ENCODE data around the gene DRC3. TPM values are rescaled to one million over a fixed set of nuclear protein-coding genes. Genes with fewer than 3 reads are reported as not detected.

Gene DRC3
- total RNA-seq, 1 experiment from 2014 or later = 2.3 TPM

DNA sequence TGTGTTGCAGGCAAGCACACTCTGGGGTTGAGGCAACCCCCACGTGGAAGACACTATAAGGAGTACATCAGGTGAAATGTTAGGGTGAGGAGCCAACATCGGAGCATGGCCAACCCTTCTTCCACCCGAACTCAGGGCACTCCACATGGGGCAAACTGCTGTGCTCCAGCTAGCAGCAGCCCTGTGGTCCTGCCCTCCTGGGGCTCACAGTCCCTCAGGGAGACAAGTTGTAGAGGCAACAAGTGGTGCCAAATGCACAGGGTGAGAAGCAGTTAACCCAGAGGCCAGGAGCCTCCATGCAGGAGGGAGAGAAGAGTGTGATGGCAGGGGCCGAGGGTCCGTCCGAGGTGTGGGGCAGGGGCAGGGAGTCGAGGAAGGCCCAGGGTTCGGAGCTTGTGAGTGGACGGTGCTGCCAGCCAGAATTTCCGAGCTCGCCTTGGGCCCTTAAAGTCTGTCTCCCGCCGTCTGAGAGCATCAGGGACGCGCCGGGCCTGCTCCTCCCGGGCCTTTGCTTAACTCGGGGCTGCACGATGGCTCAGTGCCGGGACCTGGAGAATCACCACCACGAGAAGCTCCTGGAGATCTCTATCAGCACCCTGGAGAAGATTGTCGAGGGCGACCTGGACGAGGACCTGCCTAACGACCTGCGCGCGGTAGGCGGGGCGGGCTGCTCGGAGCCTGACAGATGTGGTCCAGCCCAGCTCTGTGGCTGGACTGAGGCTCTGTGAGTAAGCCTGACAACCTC is 34.0 kb downstream of the DRC3 start:
- CTCF ChIA-PET = interaction anchor here (0.8 to 1.1 kb wide), 2 partner anchors 11 to 26 kb away, joined by 3 to 4 read pairs; no protein-coding TSS in a partner anchor
- intact Hi-C loops (cut with micrococcal nuclease) = no loop called here
- H3K9me3 Mint-ChIP-seq (ENCODE audit: unreplicated experiment) = no peaks in the 10 kb centered on the region
- BruUV-seq (replicated peaks) = no TSS peak
- no peak for DNase-seq (ENCODE audit: unreplicated experiment)
- H3K4me3 Mint-ChIP-seq (ENCODE audit: unreplicated experiment) = no peak overlapping the region
- H3K36me3 Mint-ChIP-seq (ENCODE audit: insufficient read depth, unreplicated experiment) = peaks cover 5% of the 10 kb centered on the region
- TF ChIP-seq, protein P1, sequence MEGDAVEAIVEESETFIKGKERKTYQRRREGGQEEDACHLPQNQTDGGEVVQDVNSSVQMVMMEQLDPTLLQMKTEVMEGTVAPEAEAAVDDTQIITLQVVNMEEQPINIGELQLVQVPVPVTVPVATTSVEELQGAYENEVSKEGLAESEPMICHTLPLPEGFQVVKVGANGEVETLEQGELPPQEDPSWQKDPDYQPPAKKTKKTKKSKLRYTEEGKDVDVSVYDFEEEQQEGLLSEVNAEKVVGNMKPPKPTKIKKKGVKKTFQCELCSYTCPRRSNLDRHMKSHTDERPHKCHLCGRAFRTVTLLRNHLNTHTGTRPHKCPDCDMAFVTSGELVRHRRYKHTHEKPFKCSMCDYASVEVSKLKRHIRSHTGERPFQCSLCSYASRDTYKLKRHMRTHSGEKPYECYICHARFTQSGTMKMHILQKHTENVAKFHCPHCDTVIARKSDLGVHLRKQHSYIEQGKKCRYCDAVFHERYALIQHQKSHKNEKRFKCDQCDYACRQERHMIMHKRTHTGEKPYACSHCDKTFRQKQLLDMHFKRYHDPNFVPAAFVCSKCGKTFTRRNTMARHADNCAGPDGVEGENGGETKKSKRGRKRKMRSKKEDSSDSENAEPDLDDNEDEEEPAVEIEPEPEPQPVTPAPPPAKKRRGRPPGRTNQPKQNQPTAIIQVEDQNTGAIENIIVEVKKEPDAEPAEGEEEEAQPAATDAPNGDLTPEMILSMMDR (IDR thresholded peaks at IDR 0.05; ENCODE audit: unreplicated experiment) = no peak
- POLR2A ChIA-PET = interaction anchor here (0.8 to 1.2 kb wide), 2 partner anchors 13 to 19 kb away, joined by 3 to 5 read pairs; no protein-coding TSS in a partner anchor
- H3K27me3 Mint-ChIP-seq (ENCODE audit: insufficient read depth, unreplicated experiment) = no peaks in the 10 kb centered on the region
- H3K4me1 Mint-ChIP-seq (ENCODE audit: insufficient read depth, unreplicated experiment) = no peaks in the 10 kb centered on the region
- no peak overlapping the region for H3K27ac Mint-ChIP-seq (ENCODE audit: low read depth, unreplicated experiment)

DNA sequence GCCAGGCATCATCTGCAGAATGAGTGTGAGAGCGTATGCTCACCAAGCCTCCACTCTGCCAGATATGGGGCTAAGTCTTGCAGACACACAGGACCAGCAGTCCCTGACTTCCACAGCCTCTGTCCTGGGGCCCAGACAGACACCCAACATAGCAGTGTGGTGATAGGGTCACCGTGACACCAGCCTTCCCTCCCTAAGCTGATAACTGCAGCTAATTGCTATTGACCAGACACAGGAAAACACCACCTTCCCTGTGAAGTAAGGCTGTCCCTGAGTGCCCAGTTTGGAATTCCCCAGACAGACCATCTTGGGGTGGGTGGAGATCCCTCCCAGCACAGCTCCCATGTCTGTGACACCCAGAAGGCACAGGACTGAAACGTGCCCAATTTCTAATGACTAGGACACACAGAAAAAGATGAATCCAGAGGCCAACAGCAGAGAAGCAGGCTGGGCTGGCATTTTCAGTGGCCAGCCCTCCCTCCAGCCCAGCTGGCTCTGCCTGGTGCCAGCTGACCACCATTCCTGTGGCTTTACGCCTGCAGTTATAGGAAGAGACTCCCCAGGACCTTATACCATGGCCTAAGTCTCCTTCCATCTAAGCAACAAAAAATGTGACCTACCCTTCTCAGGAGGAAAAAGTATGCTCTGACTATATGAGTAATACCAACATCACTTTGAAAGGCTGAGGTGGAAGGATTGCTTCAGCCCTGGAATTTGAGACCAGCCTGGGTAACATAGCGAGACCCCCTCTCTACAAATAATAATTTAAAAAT is 36.0 kb downstream of the DRC3 start:
- no peak for DNase-seq (ENCODE audit: unreplicated experiment)
- no TSS peak for BruUV-seq (replicated peaks)

DNA sequence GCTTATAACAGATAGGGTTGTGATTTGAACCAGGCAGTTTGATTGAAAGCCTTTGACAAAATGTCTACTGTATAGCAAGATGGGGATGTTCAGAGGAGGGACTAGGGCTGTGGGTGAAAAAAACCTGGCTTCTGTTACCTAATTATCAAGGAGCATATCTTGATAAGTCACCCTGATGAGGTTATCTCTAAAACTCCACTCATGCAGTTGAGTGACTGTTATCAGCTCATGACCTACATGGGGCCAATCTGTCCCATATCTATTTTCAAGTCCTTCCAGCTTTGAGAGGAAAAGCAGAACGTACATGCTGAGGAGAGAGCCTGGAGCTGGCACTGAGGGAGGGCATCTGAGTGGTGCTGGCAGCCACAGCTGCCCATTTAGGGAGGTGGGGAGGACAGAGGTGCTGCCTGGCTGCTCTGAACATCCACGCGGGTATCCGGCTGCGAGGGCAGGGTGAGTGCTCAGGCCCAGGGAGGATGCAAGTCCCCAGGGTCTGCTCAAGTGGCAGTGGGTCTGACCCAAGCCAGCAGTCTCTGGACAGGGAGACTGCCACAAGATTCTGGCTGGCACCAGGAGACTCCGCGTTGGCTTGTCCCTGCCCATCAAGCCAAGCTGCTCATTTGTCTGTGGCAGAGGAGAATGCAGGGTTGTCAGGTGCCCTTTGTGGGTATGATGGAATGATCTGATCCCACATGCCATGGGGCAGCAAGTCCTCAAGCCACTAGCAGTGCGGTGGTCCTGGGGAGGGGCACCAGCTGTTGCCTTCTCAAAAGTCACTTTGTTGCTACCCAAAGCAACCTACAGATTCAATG is 37.2 kb downstream of the DRC3 start:
- ChIA-PET POLR2A (no interaction called here), CTCF (no interaction called here)
- Mint-ChIP-seq H3K4me3 (ENCODE audit: unreplicated experiment) (no peak overlapping the region), H3K27me3 (ENCODE audit: insufficient read depth, unreplicated experiment) (no peaks in the 10 kb centered on the region), H3K36me3 (ENCODE audit: insufficient read depth, unreplicated experiment) (peaks cover 5% of the 10 kb centered on the region), H3K4me1 (ENCODE audit: insufficient read depth, unreplicated experiment) (no peaks in the 10 kb centered on the region), H3K9me3 (ENCODE audit: unreplicated experiment) (no peaks in the 10 kb centered on the region), H3K27ac (ENCODE audit: low read depth, unreplicated experiment) (no peak overlapping the region)
- no peak for DNase-seq (ENCODE audit: unreplicated experiment)
- intact Hi-C loops (cut with micrococcal nuclease) = no loop called here
- TF ChIP-seq, protein P1 (IDR thresholded peaks at IDR 0.05; ENCODE audit: unreplicated experiment) = no peak
- BruUV-seq (replicated peaks) = no TSS peak

More for the DNA sequence above, 36.0 kb downstream of the DRC3 start:
- TF ChIP-seq, protein P1 (IDR thresholded peaks at IDR 0.05; ENCODE audit: unreplicated experiment) = no peak
- Mint-ChIP-seq H3K4me3 (ENCODE audit: unreplicated experiment) (no peak overlapping the region), H3K36me3 (ENCODE audit: insufficient read depth, unreplicated experiment) (peaks cover 5% of the 10 kb centered on the region), H3K4me1 (ENCODE audit: insufficient read depth, unreplicated experiment) (no peaks in the 10 kb centered on the region), H3K9me3 (ENCODE audit: unreplicated experiment) (no peaks in the 10 kb centered on the region), H3K27ac (ENCODE audit: low read depth, unreplicated experiment) (no peak overlapping the region), H3K27me3 (ENCODE audit: insufficient read depth, unreplicated experiment) (no peaks in the 10 kb centered on the region)
- ChIA-PET POLR2A (no interaction called here), CTCF (no interaction called here)
- intact Hi-C loops (cut with micrococcal nuclease) = no loop called here

DNA sequence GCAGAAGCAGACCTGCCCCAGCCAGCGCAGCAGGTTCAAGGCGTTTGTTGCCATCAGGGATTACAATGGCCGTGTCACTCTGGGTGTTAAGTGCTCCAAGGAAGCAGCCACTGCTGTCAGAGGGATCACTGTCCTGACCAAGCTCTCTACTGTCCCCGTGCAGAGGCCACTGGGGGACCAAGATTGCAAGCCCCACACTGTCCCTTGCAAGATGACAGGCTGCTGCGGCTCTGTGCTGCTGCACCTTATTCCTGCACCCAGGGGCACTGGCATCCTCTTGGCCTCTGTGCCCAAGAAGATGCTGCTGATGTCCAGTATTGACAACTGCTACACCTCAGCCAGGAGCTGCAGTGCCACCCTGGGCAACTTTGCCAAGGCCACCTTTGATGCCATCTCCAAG is 38.6 kb downstream of the DRC3 start:
- Mint-ChIP-seq H3K36me3 (ENCODE audit: insufficient read depth, unreplicated experiment) (peaks cover 10% of the 10 kb centered on the region), H3K4me1 (ENCODE audit: insufficient read depth, unreplicated experiment) (no peaks in the 10 kb centered on the region), H3K9me3 (ENCODE audit: unreplicated experiment) (no peaks in the 10 kb centered on the region), H3K4me3 (ENCODE audit: unreplicated experiment) (no peak overlapping the region), H3K27me3 (ENCODE audit: insufficient read depth, unreplicated experiment) (no peaks in the 10 kb centered on the region), H3K27ac (ENCODE audit: low read depth, unreplicated experiment) (no peak overlapping the region)
- POLR2A ChIA-PET = no interaction called here
- BruUV-seq (replicated peaks) = no TSS peak
- intact Hi-C loops (cut with micrococcal nuclease) = no loop called here
- TF ChIP-seq, protein P1 (IDR thresholded peaks at IDR 0.05; ENCODE audit: unreplicated experiment) = no peak
- DNase-seq (ENCODE audit: unreplicated experiment) = no peak
- CTCF ChIA-PET = no interaction called here

Measured in MCF 10A (cell line).